CD4-positive, alpha-beta T cell treated with Interleukin-21 for 1 hour (primary cell): ENCODE measurements around the gene HIC1.
"Not testable (repeated sequence)": the region's sequence is repeated elsewhere in the genome, so short reads cannot be mapped to it uniquely, and the experiment has no call there.

Experiments used
- DNase-seq: peaks from one replicate; pipeline ENCODE4 v3.0.0-alpha.2; 2020

HIC1 gene, protein sequence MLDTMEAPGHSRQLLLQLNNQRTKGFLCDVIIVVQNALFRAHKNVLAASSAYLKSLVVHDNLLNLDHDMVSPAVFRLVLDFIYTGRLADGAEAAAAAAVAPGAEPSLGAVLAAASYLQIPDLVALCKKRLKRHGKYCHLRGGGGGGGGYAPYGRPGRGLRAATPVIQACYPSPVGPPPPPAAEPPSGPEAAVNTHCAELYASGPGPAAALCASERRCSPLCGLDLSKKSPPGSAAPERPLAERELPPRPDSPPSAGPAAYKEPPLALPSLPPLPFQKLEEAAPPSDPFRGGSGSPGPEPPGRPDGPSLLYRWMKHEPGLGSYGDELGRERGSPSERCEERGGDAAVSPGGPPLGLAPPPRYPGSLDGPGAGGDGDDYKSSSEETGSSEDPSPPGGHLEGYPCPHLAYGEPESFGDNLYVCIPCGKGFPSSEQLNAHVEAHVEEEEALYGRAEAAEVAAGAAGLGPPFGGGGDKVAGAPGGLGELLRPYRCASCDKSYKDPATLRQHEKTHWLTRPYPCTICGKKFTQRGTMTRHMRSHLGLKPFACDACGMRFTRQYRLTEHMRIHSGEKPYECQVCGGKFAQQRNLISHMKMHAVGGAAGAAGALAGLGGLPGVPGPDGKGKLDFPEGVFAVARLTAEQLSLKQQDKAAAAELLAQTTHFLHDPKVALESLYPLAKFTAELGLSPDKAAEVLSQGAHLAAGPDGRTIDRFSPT

DNA sequence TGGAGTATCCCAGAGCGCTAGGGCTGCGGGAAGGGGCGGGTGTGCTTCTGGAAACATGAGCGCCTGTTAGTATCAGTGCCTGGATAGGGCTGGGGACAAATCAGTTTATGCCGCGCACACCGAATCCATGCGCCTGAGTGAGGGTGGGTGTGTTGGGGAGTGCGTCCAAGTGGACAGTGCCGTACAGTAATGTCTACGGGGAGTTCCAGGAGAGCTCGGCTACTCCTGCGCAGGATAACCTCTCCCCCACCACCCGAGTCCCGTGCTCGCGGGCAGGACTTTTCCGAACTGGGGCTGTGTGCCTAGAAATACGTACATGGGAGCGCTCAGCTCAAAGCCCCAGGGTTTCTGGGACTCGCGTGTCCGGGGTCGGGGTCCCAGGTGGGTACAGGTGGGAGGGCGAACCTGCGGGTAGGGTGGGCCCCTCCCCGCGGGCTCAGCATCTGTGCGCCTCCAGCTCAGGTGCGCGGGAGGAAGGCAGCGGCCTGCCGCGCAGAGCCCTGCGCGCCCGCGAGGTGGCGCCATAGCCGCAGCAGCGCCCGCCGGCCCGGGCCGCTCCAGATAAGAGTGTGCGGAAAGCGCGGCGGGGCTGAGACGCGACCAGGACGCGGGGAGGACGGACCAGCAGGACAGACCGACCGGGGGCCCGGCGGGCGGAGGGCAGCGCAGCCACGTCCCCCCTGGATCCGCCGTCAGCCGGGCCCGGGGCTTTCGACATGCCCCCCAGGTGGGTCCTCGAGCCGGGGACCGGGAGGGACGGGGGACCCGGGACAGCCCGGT is at the start of gene HIC1:
TSS of gene HIC1 (plus strand) at position 592 of the 780 bp plus-strand sequence. CDS start 1,588 bp downstream, outside the sequence.
- peak; percentile 82 for DNase-seq

DNA sequence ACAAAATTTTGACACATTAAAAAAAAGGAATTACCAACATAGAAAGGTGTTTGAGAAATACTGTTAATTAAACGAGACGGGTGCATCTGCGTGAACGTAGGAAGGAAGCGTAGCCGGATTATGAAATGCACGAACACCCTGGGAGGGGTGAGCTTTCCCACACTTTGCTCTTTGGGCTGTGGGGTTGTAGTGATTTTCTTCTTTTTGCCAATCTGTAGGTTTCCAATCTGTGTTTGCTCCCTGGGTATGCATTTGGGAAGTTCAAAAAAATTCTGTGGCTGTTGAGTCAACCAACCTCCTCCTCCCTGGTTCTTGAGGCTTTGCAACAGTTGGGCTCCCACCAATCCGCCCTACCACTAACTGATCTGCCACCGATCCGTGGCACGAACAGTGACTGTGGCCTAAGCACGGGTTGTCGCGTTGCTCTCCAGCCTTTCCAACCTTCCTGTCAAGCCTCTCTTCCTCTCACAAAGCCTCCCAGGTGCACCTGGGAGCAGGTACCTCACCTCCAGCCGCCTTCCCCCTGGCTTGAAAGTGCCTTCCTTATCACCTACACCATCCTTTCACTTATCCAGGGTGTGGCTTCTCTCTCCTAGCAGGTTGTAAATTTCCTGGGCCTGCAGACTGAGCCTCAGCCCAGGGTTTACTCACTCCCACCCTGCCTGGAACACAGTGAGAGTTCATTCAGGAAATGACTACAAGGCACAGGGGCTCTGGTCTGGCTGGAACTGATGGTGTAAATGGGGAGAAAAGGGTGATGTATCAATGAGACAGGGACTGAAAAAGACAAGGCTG is 46.4 kb upstream of the HIC1 start:
- no peak for DNase-seq

DNA sequence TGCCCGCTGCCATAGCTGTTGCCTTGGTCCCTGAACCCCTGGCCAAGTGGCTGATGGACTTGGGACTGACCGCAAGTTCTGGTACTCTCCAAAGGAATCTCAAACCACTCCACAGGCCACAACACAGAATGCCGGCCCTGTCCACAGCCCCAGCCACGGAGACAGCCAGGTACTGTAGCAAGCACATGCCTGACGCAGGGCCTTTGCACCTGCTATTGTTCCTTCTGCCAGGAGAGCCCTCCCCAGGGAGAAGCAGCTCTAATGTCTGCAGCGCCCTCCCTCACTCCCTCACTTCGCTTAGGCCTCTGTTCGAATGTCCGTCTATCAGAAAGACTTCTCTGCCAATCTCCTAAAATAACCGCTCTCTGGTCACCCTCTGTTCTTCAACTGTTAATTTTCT is 45.2 kb upstream of the HIC1 start:
- no peak for DNase-seq

DNA sequence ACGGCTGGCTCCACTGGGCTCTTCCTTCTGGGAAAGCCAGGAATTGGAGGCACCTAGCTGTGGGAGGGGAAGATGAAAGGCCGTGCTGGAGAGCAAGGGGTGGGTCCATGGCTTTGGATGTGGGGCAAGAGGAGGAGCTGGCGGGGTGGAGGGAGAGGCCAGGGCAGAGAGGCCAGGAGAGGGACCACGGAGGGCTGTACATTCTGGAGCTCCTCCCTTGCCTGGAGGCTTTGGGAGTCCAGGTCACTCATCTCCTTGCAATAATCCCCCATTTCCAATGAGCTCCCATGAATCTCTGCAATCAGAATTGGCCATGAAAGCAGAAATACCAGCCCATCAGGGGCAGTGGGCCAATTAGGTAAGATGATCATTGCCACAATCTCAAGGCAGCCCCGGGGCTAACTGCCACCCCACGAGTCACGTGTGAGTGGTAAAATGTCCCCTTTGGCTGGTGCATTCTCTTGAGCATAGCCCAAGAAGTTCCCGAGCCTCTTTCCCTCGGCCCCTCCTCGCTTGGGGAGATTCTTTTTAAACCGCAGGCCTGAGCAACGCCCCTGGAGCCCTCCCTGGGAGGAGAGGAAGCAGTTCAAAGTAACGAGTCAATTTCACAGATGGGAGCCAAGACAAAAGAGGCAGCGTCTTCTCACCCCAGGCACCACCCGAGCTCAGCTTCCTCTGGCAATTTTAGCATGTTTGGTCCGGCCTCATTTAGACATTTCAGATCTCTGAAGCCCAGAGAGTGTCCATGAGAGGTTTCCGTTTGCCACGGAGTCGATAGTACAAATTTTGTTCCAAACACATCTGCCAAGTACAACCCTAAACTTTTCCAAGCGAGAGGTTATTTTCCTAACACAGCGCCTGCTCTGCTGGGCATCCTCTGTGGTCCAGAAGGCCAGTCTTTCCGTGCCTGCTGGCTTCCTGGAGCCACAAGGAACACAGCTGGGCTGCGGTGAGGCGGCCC is 43.2 kb upstream of the HIC1 start:
- no peak for DNase-seq

DNA sequence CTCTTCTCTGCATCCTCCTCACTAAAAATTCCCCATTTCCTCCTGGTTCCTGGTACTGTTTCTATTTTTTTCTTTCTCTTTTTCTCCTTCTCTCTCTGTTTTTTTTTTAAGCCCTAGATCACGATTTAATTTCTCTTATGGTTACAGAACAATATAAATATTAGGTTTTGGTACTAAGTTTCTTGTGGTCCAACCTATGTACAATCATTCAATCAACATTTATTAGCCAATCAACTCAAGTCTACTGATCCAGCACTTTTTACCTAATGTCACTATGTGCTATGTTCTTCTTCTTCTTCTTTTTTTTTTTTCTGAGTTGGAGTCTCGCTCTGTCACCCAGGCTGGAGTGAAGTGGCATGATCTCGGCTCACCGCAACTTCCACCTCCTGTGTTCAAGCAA is 42.4 kb upstream of the HIC1 start:
- DNase-seq, result no peak

- not testable (repeated sequence) for DNase-seq
These were observed 41.5 kb upstream of the HIC1 start for GRCh38 chr17:2013220-2013993.

- no peak for DNase-seq
These were observed 40.9 kb upstream of the HIC1 start for GRCh38 chr17:2013994-2014317.

GRCh38 chr17:2015314-2015713 is 39.6 kb upstream of the HIC1 start:
- no peak for DNase-seq

- DNase-seq, result no peak
These were observed 38.4 kb upstream of the HIC1 start for GRCh38 chr17:2016494-2016893.

DNA sequence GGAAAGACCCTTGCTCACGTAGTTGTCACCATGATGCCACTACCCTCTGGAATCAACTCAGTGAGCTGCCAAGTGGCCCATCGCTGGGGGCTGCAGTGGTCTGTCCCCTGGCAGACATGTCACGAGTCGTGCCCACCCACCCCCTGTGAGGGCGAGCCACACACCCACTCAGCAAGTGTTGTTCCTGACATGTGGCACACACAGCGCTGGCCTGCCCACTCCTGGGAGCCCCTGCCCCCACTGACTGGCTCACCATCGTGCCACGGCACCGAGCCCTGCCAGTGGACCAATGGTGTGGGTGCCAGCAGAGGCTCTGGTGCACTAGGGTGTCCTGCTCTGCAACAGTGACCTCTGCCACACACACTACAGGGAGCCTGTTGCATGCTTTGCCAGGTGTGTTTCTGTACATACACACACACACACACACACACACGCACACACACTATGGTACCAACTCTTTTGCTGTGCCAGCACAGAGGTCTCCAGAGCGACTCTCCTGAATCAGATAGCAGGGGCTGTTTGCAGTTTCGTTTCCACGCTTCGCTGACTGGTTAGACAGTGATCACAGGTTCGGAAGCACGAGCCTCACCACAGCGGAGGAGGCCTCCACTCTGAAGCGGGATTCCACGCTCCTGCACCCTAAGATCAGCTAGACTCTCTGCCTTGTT is 37.5 kb upstream of the HIC1 start:
- DNase-seq, result no peak

- DNase-seq, result no peak
These were observed 36.0 kb upstream of the HIC1 start for GRCh38 chr17:2018716-2019510.

- DNase-seq, result no peak
These were observed 35.2 kb upstream of the HIC1 start for GRCh38 chr17:2019723-2020122.

- no peak for DNase-seq
These were observed 34.2 kb upstream of the HIC1 start for GRCh38 chr17:2020721-2021120.

- DNase-seq, result no peak
These were observed 32.2 kb upstream of the HIC1 start for GRCh38 chr17:2022647-2023240.

- no peak for DNase-seq
These were observed 31.6 kb upstream of the HIC1 start for GRCh38 chr17:2023256-2023655.

DNA sequence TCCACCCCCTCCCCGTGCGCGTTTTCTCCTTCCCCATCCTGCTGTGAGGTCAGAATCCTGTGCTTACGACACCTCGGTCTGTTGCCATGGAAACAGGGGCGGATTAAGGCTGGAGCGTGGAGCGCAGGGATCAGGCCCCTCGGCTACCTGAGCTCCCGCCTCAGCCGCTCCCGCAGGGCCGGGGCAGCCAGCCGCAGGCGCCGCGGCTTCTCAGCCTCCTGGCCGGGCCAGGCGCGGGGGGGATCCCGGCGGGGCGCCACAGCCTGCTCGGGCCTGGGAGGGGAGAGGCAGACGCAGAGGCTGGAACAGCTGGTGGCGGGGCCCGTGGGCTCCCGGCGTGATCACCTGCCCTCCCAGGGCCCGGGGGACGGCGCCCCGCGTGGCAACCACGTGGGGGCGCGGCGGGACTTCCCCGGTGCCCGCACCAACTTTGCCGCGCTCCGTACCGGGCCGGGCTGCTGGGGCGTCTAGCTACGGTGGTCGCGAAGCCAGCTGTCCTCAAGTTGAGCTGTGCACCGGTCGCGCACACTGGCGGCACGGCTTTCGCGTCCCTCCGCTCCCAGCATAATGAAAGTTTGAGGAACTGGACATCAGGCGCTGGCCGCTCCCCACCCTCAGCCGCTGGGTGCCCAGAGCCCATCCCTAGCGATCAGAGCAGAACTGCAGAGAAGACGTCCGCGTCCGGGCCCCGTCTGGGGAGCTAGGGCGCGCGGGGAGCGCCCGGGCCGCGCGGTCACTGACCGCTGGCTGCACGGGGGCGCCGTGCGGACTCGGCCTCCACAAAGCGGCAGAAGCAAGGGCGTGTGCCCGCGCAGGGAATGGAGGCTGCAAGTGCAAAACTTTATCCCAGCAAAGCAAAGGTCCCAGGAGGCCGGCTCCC is 31.0 kb upstream of the HIC1 start:
- DNase-seq, result peak; percentile 67

DNA sequence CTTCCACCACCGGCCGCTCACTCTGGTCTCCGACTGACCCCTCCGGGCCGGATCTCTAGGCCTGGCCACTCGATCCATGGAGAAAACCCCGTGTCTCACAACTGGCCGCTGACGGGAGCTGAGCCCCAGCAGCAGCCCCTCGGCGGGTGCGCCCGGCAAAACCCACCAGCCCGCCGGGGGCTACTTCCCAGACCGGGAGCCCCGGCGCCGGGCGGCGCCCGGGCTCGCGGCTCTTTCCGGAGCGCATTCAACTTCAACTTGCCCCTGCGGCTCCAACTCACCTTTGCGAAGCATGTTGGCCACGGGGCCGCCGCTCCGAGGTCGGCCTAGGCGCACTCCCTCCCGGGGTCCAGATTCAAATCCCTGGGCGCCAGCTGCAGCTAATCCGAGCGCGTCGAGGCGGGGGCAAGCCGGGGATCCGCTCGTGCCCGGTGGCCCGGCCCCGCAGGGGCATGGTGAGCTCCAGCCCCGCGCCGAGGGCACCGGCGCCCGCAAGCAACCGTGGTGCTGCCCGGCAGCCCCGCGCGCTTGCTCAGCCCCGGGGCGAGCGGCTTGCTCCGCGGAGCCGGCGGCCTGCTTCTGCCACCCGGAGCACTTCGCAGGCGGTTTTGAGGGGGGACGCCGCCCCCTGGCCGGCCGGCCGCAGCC is 30.2 kb upstream of the HIC1 start:
- no peak for DNase-seq
